GM21576 (cell line): ENCODE measurements around the gene FAM151A.
"Not testable (repeated sequence)": the region's sequence is repeated elsewhere in the genome, so short reads cannot be mapped to it uniquely, and the experiment has no call there.

Experiments
- ATAC-seq: cut with Tn5 transposase; IDR thresholded peaks from one replicate; pipeline ENCODE4 v1.9.1; 2021; ENCODE audit warnings: mild to moderate bottlenecking, moderate library complexity; ENCODE audit not compliant: unreplicated experiment

The FAM151A gene

DNA sequence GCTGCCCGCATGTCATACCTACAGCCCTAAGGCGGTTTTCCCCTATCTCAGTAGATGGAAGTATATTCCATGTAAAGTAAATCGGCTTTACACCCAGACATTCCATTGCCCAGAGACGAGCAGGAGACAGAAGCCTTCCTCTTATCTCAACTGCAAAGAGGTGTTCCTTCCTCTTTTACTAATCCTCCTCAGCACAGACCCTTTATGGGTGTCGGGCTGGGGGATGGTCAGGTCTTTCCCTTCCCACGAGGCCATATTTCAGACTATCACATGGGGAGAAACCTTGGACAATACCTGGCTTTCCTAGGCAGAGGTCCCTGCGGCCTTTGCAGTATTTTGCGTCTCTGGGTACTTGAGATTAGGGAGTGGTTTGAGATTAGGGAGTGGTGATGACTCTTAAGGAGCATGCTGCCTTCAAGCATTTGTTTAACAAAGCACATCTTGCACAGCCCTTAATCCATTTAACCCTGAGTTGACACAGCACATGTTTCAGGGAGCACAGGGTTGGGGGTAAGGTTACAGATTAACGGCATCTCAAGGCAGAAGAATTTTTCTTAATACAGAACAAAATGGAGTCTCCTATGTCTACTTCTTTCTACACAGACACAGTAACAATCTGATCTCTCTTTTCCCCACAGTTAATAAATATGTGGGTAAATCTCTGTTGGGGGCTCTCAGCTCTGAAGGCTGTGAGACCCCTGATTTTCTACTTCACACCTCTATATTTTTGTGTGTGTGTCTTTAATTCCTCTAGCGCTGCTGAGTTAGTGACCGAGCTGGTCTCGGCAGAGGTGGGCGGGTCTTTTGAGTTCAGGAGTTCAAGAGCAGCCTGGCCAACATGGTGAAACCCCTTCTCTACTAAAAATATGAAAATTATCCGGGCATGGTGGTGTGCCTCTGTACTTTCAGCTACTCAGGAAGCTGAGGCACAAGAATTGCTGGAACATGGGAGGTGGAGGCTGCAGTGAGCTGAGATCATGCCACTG is 13.4 kb upstream of the FAM151A start:
- ATAC-seq = not testable (repeated sequence)

DNA sequence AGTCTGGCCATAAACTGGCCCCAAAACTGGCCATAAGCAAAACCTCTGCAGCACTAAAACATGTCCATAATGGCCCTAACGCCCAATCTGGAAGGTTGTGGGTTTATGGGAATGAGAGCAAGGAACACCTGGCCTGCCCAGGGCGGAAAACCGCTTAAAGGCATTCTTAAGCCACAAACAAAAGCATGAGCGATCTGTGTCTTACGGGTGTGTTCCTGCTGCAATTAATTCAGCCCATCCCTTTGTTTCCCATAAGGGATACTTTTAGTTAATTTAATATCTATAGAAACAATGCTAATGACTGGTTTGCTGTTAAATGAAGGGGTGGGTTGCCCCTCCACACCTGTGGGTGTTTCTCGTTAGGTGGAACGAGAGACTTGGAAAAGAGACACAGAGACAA is 12.5 kb upstream of the FAM151A start:
- ATAC-seq = not testable (repeated sequence)

DNA sequence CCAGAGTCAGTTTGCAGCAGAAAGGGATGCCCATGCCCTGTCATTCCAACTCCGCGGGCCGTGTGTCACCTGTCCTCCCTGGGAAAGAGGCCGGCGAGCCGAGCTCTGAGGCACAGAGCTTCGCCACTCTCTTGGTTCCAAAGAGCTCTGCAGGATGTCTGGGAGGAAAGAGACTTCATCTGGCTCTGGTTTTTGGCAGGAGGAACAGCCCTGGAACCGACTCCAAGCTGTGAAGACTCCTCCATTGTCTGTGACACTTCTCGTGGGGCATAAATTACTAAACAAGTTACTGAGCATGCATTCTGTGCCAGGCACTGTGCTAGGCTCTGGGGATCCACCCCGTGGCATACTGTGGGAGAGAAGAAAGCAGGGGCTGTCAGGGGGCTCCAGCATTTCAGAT is 3.9 kb upstream of the FAM151A start:
- ATAC-seq = no peak

DNA sequence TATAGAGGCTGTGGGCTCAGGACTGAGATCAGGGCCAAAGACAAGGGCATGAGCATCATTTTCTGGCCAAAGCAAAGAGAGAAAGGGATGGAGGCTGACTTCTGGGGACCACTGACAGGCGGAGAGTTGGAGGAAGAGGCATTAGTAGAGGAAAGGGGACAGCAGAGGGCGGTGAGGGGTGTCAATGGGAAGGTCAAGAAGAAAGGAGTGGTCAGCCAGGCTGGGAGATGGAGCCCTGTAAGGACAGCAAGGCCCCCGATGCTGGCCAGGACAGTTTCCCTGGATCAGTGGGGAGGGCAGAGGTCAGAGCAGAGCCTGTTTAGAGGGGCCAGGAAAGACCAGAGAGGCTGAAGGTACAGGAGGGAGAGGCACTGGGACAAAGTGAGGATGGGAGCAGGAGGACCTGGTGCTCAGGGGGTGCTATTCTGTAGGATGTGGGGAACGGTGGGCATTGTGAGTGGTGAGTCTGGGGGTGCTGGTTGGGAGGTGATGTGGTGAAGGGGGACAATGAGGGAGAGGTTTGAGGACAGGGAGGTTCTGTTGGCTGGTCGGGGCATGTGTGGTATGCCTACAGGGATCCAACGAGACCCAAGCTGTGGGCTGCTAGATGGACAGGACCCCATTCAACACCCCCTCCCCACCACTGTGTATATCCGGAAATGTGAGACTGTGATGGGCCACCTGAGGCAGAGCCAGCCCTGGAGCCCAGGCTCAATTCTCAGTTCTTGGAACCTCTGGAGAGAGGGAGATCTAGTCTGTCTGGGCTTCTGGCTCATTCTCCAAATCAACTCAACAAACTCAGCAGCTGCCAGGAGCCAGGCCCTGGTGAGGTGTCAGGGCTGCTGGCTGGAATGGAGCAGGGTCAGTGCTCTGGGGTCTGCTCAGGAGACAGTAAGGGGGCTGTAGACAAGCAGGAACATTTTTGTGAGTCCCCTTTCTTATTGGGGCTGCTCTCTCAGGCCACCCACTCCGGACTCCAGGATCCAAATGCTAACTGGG is 1.4 kb upstream of the FAM151A start:
- ATAC-seq = no peak

DNA sequence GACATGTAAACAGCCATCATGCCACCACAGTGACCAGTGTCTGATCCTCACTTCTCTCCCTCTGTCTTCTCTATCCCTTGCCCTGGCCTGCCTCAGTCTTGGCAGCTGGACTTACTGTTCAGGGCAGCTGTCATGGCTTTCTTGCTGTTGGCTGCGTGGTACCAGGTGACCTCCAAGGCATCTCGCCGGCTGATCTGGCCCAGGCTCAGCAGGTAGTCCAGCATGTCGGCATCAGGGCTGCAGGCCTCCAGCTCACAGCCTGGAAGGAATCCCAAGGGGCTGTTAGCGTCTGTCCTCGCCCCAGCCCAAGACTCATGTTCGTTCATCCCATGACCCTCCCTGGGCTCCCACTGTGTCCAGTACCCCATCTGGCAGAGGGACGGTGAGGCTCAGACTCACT is 3.6 kb downstream of the FAM151A start:
- ATAC-seq = no peak

DNA sequence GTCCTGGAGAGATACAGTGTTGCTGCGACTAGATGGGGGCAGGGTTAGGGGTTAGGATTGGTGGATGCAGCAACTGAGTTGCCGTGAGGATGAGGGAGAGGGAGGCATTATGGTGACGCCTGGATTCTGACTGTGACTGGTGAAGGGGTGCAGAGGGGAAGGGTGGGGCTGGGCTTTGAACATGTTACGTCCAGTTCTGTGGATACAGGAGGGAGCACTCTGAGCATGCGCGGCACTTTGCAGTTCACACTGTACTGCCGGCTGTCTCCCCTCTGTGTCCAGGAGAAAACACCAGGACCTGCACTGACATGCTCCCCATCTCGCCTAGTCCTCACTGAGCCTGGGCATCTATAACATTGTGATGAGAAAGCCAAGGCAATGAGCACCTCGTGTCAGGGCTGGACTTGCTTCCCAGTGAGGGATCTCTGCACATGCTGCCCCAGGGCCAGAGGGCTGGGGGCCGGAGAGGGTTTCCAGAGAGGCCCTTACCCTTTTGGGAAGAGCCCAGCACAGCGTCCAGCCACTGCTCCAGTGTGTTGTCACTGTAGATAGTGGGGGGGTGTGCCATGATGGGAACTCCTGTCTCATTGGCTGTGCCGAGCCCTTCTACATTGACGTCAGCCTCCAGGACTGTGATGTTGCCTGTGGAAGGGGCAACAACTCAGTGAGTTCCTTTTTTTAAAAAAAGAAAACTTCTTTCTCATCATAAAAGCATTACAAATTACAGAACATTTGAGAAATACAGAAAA is 7.6 kb downstream of the FAM151A start:
- no peak for ATAC-seq

DNA sequence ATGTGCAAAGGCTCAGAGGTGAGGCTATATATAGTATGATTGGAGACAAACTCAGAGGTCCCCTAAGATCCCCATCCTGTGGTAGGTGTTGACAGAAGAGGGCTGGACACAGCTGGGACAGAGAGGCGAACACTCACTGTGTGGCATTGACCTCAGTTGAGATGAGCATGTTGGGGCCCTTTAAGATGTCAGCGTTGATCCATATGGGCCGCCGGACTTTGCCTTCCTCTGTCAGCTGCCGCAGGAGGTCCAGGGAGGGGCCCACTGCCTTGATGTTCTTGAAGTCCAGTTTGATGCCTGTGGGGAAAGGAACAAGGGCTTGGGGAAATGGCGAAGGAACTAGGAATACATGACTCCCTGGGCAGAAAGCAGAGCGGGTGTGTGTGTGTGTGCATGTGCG is 8.8 kb downstream of the FAM151A start:
- ATAC-seq = no peak

DNA sequence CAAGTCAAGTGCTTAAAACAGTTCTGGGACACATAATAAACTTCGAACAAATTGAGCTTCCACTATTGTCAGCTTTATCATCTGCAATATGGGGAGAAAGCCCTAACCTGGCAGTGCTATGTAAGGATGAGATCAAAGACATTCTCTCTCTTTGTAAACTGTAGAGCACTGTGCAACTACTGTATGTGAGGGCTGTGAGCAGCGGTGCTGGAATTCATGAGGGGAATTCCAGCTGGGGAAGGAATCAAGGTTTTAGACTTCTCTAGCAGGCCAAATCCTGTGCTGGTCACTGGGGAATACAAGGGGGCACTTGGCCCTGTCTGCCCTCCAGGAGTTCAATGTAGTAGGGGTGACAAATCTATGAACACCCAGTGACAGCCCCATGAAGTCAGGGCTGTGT is 9.3 kb downstream of the FAM151A start:
- no peak for ATAC-seq

DNA sequence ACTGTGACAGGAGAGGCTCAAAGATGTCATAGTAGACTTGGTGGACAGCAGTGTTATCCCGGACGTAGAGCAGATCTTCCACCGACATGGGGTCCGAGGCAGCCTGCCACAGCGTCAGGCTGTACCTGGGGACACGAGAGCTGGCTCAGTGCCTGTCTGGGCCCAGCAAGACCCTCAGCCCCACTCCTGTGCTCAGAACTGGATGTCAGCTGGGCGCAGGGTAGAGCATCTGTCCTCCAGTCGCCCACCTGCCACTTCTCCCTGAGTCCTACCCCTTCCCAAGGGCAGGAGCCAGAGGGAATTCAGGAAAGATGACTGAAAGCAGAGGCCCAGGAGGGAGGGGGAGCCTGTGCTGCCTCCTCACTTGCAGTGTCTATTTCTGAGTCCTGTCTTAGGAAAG is 11.7 kb downstream of the FAM151A start:
- no peak for ATAC-seq

DNA sequence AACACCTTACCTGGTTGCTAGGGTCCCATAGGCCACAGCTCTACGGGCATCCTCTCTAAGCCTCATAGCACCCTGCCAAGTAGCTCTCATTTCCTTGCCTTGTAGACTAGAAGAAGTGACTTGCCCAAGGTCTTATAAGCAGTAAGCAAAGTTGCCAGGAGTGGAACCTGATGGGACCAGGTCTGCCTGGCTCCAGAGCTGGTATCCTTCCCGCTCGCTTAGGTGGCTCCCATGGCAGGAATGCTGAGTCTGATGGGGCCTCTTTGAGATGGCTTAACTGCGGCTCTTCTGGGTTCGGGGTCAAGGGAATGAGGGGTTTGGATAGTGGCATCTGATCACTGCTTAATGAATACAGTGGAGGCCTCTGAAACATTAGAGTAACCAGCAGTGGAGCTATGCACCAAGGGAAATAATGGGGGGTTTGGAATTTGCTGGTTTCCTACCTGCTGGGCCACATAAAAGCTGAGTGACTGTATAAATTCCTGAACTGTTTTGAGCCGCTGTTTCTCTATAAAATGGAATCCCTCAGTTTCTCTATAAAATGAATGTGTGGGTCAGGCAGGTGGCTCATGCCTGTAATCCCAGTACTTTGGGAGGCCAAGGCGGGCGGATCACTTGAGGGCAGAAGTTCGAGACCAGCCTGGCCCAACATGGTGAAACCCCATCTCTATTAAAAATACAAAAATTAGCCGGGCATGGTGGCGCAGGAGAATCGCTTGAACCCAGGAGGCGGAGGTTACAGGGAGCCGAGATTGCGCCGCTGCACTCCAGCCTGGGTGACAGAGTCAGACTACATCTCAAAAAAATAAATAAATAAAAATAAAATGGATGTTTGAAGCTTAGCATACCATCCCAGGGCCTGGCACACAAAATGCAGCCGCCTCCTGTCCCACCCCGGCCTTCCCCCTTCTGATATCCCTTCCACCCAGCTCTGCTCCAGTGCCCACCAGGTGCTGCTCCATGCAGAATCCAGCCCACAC is 12.4 kb downstream of the FAM151A start:
- no peak for ATAC-seq

DNA sequence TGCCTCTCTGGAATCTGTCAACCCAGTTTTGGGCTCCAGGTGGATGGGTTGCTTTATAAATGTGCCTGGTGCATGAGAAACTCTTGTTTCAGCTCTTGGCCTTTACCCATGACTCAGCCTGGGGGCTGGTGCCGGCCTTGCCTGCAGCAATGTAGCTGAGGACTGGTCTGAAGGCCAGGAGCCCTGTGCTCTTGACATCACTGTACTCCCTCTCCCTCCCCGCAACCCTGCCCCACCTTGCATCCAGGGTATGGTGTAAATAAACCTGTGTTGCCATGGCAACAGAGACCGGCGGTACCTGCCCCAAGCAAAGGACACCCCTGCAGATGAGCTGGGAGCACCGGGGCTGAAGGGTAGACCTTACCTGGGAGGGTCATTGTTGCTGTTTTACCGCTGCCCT is 13.3 kb downstream of the FAM151A start:
- no peak for ATAC-seq

DNA sequence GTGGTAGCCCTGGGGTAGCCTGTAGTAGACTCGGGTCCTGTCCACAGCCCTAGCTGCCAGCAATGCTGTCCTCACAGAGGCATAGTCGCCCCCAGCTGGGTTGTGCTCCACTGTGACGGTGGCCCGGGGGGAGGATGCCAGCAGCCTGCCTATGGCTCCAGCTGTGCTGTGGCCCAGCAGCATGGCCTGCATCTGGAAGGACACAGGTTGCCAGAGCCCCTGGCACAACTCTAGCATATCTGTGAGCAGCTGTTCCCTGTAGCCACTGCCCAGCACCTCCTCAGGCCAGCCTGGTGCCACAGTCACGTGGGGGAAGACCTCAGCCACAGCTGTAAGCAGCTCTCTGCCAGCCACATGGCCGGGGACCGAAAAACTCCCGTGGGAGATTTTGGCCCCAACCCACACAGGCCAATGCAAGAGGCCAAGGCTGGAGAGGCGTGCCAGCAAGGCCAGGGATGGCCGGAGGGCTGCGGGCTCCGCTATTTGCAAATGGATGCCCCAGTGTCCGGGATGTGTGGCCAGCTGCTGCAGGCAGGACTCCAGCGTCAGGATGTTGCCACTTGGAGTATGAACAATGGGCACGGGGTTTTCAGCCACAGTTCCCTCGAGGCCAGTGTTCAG is 13.9 kb downstream of the FAM151A start:
- ATAC-seq = no peak

DNA sequence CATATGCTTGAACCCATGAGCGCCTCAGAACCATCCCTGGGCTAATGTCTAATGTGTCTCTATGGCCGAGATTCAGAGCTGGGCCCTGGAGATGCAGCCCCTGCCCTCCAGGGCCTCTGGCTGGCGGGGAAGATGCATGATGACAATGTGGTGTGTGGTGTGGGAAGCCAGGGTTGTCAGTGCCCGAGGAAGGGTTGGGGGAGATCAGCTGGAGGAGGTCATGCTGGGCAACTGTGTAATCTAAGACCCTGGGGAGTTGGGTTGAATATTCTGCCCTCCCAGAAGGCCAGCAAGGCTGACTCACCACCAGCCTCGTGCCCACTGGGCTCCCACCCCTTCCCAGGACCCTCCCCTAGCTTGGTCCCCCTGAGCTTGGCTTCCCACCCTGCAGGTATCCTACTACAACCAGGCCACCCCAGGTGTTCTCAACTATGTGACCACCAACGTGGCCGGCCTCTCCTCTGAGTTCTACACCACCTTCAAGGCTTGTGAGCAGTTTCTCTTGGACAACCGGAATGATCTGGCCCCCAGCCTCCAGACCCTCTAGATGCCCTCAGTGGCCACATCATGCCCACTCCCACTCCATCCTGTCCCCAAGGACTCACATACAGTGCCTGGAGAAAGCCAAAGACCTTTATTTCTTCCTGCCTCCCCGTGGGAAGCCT is 14.6 kb downstream of the FAM151A start:
- ATAC-seq = no peak

DNA sequence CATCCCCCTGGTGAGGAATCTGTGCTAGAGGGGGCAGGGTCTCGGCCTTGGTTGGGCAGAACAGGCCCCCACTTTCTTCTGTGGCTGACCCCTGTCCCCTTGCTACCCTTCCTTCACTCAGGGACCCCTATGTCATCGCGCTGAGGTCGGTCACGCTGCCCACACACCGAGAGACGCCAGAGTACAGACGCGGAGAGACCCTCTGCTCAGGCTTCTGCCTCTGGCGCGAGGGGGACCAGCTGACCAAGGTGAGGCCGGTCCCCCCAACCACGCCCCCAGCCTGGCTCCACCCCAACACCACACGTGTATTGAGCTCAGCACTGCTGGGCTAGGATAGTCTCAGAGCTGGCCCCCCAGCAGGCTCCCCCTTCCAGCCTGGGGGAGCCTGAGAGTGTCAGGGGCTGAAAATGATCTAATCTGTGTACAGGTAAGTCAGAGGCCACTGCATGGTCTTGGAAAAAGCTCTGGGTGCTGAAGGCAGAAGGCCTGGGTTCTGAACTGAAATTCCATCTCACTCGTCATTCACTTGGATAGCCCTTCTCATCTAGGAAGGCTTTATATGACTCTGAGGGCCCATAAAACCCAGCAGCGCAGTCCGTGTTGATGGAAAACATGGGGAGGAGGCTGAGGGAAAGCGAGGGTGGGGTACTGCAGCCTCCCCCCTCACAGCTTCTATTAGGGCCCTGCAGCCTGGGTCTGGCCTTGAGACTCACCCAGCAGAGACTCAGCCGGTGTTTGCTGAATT is 15.3 kb downstream of the FAM151A start:
- ATAC-seq = no peak

DNA sequence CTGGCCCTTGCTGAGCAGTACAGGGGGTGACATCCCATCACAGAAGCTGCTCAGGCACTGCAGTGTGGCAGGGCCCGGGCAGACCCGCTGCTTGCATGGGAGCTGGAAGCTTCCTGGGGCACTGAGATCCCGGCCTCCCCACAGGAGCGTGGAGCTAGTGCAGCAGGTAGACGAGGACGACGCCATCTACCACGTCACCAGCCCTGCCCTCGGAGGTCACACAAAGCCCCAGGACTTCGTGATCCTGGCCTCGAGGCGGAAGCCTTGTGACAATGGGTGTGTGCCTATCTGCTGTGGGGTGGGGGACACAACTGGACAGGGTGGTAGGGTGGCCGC is 16.4 kb downstream of the FAM151A start:
- no peak for ATAC-seq

DNA sequence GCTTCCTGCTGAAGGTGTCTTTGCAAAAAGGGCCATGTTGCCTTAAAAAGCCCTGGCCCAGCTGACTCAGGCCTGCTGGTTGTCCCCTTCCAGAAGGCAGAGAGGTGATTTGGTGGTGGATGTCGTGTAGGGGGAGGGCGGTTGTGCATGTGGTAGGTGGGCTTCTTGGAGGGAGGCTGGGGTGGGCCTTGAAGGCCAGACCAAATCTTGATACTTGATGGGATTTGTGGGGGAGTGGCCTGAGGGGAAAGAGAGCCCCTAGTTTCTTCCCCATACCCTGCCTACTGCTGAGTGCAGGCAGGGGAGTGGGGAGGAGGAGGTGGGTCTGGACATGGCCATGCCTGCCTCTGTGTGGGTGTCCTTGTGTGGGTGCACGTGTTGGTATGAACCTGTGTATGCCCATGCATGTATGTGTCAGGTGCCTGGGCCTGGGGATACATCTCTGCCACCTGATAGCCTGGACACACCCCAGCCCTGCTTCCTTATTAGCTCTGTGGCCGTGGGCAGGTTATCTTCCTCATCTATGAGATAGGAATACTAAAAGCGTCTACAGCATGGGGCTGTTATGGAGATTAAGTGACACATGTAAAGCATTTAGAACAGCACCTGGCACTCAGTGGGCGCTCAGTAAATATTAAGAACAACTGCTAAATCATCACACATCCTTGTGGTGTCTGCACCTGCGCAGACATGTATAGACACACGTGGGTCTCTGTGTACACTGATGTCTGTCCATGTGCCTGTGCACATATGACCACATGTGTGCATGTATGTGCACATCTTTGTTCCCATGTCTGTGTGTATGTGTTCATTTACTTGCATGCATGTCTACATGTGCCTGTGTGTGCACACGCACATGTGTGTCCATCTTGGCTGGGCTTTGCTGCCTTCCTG is 17.0 kb downstream of the FAM151A start:
- no peak for ATAC-seq
